Renal cortical epithelial cell (primary cell): ENCODE measurements around the gene SLC23A1. TPM values are rescaled to one million over a fixed set of nuclear protein-coding genes. Genes with fewer than 3 reads are reported as not detected.
A peak's percentile ranks its signal among the peaks of the same experiment; 100 is the strongest.
"Not testable (repeated sequence)": the region's sequence is repeated elsewhere in the genome, so short reads cannot be mapped to it uniquely, and the experiment has no call there.

Experiments used
- DNase-seq: peaks from one replicate; pipeline ENCODE4 v3.0.0-alpha.2; 2011; ENCODE audit warnings: low read depth
- total RNA-seq: library from RNA; depleted of rRNA; stranded (reverse); fragments of >200 nt; gene quantifications from 2 replicates; pipeline ENCODE4 v1.2.3, GENCODE V29; 2014

Gene SLC23A1
- 1.4 and 3.0 TPM in 2 replicates for total RNA-seq

GRCh38 chr5:139383275-139383992 lies at the start of gene SLC23A1:
Gene SLC23A1 (minus strand): TSS chr5:139383297. CDS start chr5:139383253, 44 bp downstream.
- peak; percentile 84 for DNase-seq

DNA sequence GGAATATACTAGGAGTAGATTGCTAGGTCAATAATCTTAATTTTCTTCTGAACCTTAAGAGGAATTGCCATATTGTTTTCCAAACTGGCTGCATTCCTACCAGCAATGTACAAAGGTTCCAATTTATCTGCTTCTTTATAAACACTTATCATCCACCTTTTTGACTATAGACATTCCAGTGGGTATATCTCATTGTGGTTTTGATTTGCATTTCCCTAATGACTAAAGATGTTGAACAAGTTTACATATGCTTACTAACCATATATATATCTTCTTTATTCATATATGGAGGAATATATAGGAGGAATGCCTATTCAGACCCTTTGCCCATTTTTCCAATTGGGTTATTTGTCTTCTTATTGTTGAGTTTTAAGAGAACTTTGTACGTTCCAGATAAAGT lies 48.6 kb upstream of the SLC23A1 start:
- DNase-seq: no peak

DNA sequence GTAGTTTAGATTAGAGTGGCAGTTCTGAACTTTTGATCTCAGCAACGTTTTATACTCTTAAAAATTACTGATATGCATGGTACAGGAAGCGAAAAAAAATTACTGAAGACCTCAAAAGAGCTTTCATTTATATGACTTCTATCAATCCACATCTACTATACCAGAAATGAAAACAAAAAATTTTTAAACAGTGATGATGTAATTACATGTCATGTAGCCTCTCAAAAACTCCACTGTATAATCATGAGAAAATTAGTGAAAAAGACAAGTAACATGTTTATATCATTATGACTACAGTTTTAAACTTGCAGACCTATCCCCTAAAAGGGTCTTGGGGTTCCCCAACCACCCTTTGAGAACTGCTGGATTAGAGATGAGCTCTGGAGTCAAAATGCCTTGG lies 46.9 kb upstream of the SLC23A1 start:
- DNase-seq: no peak

DNA sequence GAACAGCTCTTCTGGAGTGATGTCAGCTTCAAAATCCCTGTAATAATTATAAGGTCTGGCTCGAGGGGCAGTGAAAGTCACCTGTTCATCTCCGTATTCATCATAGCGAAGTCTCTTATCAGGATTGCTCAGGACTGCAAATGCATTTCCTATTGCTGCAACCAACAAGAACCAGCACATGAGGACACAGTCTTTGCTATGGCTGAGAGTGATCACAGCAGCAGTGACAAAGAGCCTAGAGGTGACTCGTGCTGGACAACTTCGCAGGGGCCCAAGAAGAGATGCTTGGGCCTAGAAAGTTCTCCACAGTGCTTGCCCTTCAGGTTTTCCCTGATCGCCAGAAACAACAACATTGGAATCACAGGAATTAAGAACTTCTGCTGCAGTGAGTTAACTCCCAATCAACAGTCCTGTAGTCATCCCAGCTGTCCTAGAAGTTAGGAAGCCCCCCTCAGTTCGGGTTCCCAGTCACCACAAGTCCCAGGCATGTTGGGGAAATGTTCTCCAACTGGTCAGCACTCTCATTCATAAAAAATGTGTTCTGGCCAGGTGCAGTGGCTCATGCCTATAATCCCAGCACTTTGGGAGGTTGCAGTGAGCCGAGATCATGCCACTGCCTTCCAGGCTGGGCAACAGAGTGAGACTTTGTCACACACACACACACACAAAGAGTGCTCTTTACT lies 43.2 kb upstream of the SLC23A1 start:
- no peak for DNase-seq

- DNase-seq: no peak
Measured at GRCh38 chr5:139425497-139425896, 42.4 kb upstream of the SLC23A1 start.

GRCh38 chr5:139422307-139422893 lies 39.3 kb upstream of the SLC23A1 start:
- peak; percentile 75 for DNase-seq

DNA sequence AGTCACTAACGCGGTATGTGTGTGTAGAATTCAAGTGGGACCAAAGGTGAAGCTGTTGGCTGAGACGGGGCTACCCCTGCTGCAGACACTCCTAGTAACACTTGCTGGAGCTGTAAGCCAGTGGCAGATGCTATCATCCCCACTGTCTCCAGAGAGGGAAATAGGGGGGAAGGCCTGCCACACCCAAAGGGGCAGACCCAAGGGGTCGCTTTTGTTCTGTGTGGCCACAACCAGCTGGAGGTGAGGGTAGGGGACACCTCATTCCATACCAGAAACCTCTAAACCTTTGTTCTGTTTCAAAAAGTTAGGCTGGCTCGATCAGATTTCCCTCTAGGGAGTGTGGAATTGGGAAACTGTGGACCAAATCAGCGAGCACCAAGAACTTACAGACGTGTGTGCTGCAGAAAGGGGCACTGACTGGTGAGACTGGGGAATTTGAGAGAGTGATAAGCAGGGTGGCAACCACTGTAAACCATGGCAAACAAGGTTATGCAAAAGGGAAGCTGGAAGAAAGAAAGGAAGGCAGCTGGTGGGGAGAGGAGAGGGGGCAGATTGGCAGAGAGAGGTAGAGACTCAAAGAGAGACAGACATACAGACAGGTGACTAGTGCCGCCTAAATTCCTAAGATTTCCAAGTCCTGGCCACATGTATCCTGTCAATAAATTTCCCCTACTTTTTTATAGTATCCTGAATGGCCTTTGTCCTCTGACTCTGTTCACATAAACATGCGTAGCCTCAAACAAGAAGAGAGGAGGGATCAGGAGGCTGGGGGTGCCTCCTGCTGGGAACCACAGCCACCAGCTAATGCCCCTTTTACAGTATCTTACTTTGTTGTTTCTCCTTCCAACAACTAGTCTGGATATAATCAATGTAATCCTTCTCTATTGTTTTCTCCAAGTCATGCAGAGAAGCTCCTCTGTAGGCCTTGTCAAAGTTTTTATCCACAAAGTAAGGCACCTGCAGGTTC lies 36.4 kb upstream of the SLC23A1 start:
- DNase-seq: no peak

- no peak for DNase-seq
Measured at GRCh38 chr5:139418793-139419192, 35.7 kb upstream of the SLC23A1 start.

DNA sequence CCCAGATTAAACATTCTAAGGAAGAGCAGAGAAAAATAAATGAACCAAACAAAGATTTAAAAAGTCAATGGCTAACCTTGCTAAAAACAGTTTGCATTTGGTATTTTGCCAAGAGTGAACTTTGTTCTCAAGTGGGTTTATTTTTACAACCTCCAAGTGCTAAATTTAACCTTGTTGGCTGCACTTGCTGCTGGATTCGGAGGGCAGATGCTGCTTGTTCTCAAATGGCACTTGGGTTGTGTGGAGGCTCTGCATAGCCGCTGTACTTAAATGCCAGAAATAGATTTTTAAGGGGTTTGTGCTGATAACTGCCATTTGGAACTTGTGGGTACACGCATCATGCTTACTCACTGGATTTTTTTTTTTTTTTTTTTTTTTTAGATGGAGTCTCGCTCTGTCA lies 34.1 kb upstream of the SLC23A1 start:
- DNase-seq: peak; percentile 56

- no peak for DNase-seq
Measured at GRCh38 chr5:139416651-139417050, 33.6 kb upstream of the SLC23A1 start.

- no peak for DNase-seq
Measured at GRCh38 chr5:139415869-139416268, 32.8 kb upstream of the SLC23A1 start.

- peak; percentile 39 for DNase-seq
Measured at GRCh38 chr5:139415221-139415861, 32.2 kb upstream of the SLC23A1 start.

- DNase-seq: no peak
Measured at GRCh38 chr5:139414581-139415130, 31.6 kb upstream of the SLC23A1 start.

GRCh38 chr5:139413963-139414362 lies 30.9 kb upstream of the SLC23A1 start:
- no peak for DNase-seq

- no peak for DNase-seq
Measured at GRCh38 chr5:139413153-139413552, 30.1 kb upstream of the SLC23A1 start.

DNA sequence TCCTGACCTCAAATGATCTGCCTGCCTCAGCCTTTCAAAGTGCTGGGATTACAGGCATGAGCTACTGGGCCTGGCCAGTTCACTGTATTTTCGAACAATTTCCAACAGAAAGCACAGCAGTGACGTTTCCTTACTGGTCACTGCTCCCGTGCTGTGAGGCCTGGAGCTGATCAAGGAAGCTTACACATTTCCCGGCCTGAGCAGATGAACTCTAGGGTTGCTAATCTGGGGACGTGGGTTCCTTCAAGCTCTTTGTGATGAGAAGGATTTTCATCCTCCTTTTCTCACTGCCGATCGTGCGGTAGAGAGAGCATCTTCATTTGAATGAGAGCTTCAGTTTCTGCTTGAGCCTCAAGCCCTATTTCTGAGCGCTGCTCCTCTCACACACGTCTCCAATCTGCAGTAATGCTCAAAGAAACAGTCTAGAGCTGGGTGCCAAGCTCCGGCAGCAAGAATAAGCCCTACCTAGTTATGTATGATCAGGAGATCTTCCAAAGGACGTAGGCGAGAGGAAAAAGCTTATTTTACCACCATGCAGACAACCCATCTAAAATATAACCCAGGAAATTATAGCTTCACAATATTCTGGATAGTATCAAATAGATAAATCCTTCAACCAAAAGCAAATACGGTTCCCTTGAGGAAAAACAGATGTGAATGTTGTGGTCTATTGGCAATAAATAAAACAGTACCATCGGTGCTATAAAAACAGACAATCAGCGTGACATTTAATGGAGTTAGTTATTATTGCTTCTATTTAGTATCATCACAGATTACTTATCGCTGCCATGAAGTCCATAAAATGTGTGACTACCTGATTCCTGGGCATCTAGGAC lies 28.1 kb upstream of the SLC23A1 start:
- no peak for DNase-seq

GRCh38 chr5:139410121-139410992 lies 27.3 kb upstream of the SLC23A1 start:
- no peak for DNase-seq

- not testable (repeated sequence) for DNase-seq
Measured at GRCh38 chr5:139409116-139409515, 26.0 kb upstream of the SLC23A1 start.

- no peak for DNase-seq
Measured at GRCh38 chr5:139408191-139408590, 25.1 kb upstream of the SLC23A1 start.
